DOHH2 (cell line): Measurements from ENCODE around the gene YIPF4.
"Not testable (repeated sequence)": the region's sequence is repeated elsewhere in the genome, so short reads cannot be mapped to it uniquely, and the experiment has no call there.

Experiments
- EZH2phosphoT487 ChIP-seq: fragments of 200-600 bp; sonication (generic); IDR thresholded peaks from 2 replicates; pipeline ENCODE4 v1.6.1; 2017; ENCODE audit warnings: borderline replicate concordance, mild to moderate bottlenecking, antibody characterized with exemption, low read length, moderate library complexity, mixed read lengths
- TF ChIP-seq, protein P1 (sequence below): fragments of 200-600 bp; sonication (generic); IDR thresholded peaks from one replicate; pipeline ENCODE4 v1.5.1; 2014; ENCODE audit warnings: antibody characterized with exemption, mild to moderate bottlenecking, low read depth, low read length; ENCODE audit not compliant: poor library complexity, severe bottlenecking

DNA sequence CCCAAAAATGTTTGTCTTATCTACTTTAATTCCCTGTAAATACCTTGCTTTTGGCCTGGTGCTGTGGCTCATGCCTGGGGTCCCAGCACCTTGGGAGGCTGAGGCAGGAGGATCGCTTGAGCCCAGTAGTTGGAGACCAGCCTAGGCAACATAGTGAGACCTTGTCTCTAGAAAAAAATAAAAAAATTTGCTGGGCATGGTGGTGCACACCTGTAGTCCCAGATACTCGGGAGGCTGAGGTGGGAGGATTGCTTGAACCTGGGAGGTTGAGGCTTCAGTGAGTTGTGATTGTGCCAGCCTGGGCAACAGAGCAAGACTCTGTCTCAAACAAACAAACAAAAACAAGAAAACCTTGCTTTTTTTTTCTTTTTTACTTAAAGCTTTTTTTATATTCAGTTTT, 85.3 kb downstream of the YIPF4 start:
- TF ChIP-seq, protein P1, sequence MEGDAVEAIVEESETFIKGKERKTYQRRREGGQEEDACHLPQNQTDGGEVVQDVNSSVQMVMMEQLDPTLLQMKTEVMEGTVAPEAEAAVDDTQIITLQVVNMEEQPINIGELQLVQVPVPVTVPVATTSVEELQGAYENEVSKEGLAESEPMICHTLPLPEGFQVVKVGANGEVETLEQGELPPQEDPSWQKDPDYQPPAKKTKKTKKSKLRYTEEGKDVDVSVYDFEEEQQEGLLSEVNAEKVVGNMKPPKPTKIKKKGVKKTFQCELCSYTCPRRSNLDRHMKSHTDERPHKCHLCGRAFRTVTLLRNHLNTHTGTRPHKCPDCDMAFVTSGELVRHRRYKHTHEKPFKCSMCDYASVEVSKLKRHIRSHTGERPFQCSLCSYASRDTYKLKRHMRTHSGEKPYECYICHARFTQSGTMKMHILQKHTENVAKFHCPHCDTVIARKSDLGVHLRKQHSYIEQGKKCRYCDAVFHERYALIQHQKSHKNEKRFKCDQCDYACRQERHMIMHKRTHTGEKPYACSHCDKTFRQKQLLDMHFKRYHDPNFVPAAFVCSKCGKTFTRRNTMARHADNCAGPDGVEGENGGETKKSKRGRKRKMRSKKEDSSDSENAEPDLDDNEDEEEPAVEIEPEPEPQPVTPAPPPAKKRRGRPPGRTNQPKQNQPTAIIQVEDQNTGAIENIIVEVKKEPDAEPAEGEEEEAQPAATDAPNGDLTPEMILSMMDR: not testable (repeated sequence)
- TF ChIP-seq EZH2phosphoT487: not testable (repeated sequence)
